KMS-11 (cell line): ENCODE measurements around the gene SPOCK3.

ENCODE experiments used
- H2AFZ ChIP-seq: fragments of 200-600 bp; sonication (generic); 2 replicates; pipeline ENCODE4 v1.6.1; 2016; ENCODE audit warnings: antibody characterized with exemption, mixed run types, low read depth
- H3K27ac ChIP-seq: fragments of 200-600 bp; sonication (generic); 2 replicates; pipeline ENCODE4 v1.6.1; 2016; ENCODE audit warnings: mild to moderate bottlenecking, mixed run types
- H3K27me3 ChIP-seq: fragments of 200-600 bp; sonication (generic); 2 replicates; pipeline ENCODE4 v1.6.1; 2017; ENCODE audit warnings: mild to moderate bottlenecking, low read depth, mixed run types, moderate library complexity; ENCODE audit not compliant: insufficient read depth
- H3K36me3 ChIP-seq: fragments of 200-600 bp; sonication (generic); 2 replicates; pipeline ENCODE4 v1.6.1; 2017; ENCODE audit warnings: mild to moderate bottlenecking, mixed run types; ENCODE audit not compliant: insufficient read depth
- H3K4me1 ChIP-seq: fragments of 200-600 bp; sonication (generic); 2 replicates; pipeline ENCODE4 v1.6.1; 2016; ENCODE audit warnings: mild to moderate bottlenecking, low read depth, mixed run types; ENCODE audit not compliant: poor library complexity, severe bottlenecking
- H3K4me2 ChIP-seq: fragments of 200-600 bp; sonication (generic); 2 replicates; pipeline ENCODE4 v1.7.0; 2016; ENCODE audit warnings: mild to moderate bottlenecking, mixed run types
- H3K4me3 ChIP-seq: fragments of 200-600 bp; sonication (generic); IDR thresholded peaks from 2 replicates; pipeline ENCODE4 v1.6.1; 2017; ENCODE audit warnings: low read depth, low read length, mixed read lengths; ENCODE audit not compliant: insufficient read depth
- H3K79me2 ChIP-seq: fragments of 200-600 bp; sonication (generic); 2 replicates; pipeline ENCODE4 v1.6.1; 2016; ENCODE audit warnings: low read depth, mixed run types; ENCODE audit not compliant: insufficient read depth
- H3K9ac ChIP-seq: fragments of 200-600 bp; sonication (generic); 2 replicates; pipeline ENCODE4 v1.6.1; 2016; ENCODE audit warnings: mild to moderate bottlenecking, mixed run types
- H4K20me1 ChIP-seq: fragments of 200-600 bp; sonication (generic); 2 replicates; pipeline ENCODE4 v1.6.1; 2016; ENCODE audit warnings: mild to moderate bottlenecking, mixed run types; ENCODE audit not compliant: insufficient read depth
- CTCF ChIP-seq: fragments of 200-600 bp; sonication (generic); conservative IDR thresholded peaks from 2 replicates; pipeline ENCODE4 v1.6.1; 2017; ENCODE audit warnings: low read depth, mild to moderate bottlenecking, antibody characterized with exemption, low read length, moderate library complexity, mixed read lengths

SPOCK3 gene

GRCh38 chr4:167100120-167100519, 134.2 kb downstream of the SPOCK3 start:
- no peaks in the 10 kb centered on the region for H3K36me3 ChIP-seq
- no peaks in the 10 kb centered on the region for H4K20me1 ChIP-seq
- no peaks in the 10 kb centered on the region for H3K27me3 ChIP-seq
- peaks cover 3% of the 10 kb centered on the region for H3K4me1 ChIP-seq
- H3K4me3 ChIP-seq: no peak overlapping the region
- H3K27ac ChIP-seq: no peak overlapping the region
- no peak overlapping the region for H3K4me2 ChIP-seq
- no peak for TF ChIP-seq CTCF
- H3K79me2 ChIP-seq: no peaks in the 10 kb centered on the region
- H2AFZ ChIP-seq: no peak overlapping the region
- H3K9ac ChIP-seq: no peak overlapping the region

GRCh38 chr4:167088115-167088514, 146.2 kb downstream of the SPOCK3 start:
- no peak overlapping the region for H3K9ac ChIP-seq
- H2AFZ ChIP-seq: no peak overlapping the region
- H3K4me1 ChIP-seq: peaks cover 6% of the 10 kb centered on the region
- TF ChIP-seq CTCF: no peak
- H3K4me3 ChIP-seq: no peak overlapping the region
- H3K79me2 ChIP-seq: no peaks in the 10 kb centered on the region
- no peaks in the 10 kb centered on the region for H3K36me3 ChIP-seq
- H4K20me1 ChIP-seq: no peaks in the 10 kb centered on the region
- no peaks in the 10 kb centered on the region for H3K27me3 ChIP-seq
- no peak overlapping the region for H3K27ac ChIP-seq
- H3K4me2 ChIP-seq: no peak overlapping the region

- Histone ChIP-seq H3K4me1 (peaks cover 6% of the 10 kb centered on the region), H2AFZ (no peak overlapping the region), H3K4me3 (no peak overlapping the region), H3K4me2 (no peak overlapping the region), H3K27ac (no peak overlapping the region), H3K36me3 (no peaks in the 10 kb centered on the region), H3K27me3 (no peaks in the 10 kb centered on the region), H4K20me1 (no peaks in the 10 kb centered on the region), H3K79me2 (no peaks in the 10 kb centered on the region), H3K9ac (no peak overlapping the region)
- no peak for TF ChIP-seq CTCF
Observed at GRCh38 chr4:167084321-167084720, 150.0 kb downstream of the SPOCK3 start.

- Histone ChIP-seq H3K4me2 (no peak overlapping the region), H3K4me3 (no peak overlapping the region), H2AFZ (no peak overlapping the region), H3K9ac (no peak overlapping the region), H4K20me1 (no peaks in the 10 kb centered on the region), H3K27me3 (no peaks in the 10 kb centered on the region), H3K79me2 (no peaks in the 10 kb centered on the region), H3K27ac (no peak overlapping the region), H3K36me3 (no peaks in the 10 kb centered on the region), H3K4me1 (no peaks in the 10 kb centered on the region)
- TF ChIP-seq CTCF: no peak
Observed at GRCh38 chr4:167079762-167080161, 154.5 kb downstream of the SPOCK3 start.
